ENCODE measurements around the gene GTF2H3. TPM values are rescaled to one million over a fixed set of nuclear protein-coding genes. Genes with fewer than 3 reads are reported as not detected.
A peak's percentile ranks its signal among the peaks of the same experiment; 100 is the strongest.

Gene GTF2H3
- polyA plus RNA-seq, 4 donors: 30.4 to 38.1 (median 31.9) TPM

DNA sequence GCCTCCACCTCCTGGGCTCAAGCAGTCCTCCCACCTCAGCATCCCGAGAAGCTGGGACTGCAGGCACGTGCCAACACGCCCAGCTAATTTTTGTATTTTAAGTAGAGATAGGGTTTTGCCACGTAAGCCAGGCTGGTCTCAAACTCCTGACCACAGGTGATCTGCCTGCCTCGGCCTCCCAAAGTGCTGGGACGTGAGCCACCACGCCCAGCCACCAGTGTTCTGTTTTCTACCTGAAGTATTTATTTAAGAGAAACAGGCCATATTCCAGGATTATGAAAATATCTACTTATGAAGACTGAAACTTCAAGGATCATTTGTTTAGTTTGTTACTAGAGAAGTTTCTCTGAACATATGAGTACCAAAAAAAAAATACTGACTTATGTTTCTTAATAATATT is 10.3 kb downstream of the GTF2H3 start:
- no peak for DNase-seq (ENCODE audit: low read depth in 4 of 4, low spot score in 2 of 4)

DNA sequence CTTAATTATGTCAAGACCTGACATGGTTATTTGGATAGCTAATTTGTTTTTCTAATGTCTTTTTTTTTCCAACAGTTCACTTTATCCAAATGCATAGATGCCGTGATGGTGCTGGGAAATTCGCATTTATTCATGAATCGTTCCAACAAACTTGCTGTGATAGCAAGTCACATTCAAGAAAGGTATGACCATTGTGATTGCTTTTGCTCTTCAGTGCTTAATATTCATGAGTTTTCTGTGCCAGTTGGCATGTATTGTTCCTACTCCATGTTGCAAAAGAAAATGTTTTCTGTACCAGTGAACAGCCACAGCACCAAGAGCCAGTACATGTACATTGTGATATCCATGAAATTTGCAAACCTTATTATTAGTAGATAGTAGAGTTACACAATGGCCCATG is 11.8 kb downstream of the GTF2H3 start:
- no peak for DNase-seq (ENCODE audit: low read depth in 4 of 4, low spot score in 2 of 4)

DNA sequence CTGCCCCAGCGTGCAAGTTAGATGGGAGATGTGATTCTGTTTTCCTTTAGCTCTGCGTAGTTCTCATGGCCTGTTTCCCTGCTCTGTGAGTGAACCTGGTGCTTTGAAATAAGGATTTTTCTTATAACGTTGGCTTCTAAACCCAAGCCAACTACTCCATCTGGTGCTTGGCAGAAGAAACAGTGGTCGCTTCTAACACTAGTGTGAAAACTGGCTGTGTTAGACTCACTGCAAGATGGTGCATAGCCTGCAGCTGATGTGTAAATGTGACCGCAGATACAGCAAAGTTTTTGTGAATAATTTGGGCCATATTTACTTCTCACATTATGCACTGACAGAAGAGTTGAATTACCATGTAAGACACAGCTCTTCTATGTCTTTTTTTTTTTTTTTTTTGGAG is 12.2 kb downstream of the GTF2H3 start:
- DNase-seq (ENCODE audit: low read depth in 4 of 4, low spot score in 2 of 4): no peak

DNA sequence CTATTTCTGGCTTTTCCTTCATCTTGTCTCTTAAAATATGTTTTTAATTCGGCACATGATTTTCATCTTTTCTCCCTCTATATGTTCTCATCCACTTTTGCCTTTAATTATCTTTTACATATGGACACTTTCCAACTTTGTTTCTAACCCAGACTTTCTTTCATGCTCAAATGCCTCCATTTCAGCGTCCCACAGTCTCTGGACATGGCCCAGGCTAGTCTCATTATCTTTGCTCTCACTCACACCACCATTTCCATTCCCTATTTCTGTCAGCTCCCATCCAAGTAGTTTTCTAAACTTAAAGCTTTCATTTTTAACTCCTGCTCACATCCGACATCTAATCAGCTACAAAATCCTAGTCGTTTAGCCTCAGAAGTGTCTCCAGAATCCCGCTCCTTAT is 14.8 kb downstream of the GTF2H3 start:
- DNase-seq (ENCODE audit: low read depth in 4 of 4, low spot score in 2 of 4): no peak

DNA sequence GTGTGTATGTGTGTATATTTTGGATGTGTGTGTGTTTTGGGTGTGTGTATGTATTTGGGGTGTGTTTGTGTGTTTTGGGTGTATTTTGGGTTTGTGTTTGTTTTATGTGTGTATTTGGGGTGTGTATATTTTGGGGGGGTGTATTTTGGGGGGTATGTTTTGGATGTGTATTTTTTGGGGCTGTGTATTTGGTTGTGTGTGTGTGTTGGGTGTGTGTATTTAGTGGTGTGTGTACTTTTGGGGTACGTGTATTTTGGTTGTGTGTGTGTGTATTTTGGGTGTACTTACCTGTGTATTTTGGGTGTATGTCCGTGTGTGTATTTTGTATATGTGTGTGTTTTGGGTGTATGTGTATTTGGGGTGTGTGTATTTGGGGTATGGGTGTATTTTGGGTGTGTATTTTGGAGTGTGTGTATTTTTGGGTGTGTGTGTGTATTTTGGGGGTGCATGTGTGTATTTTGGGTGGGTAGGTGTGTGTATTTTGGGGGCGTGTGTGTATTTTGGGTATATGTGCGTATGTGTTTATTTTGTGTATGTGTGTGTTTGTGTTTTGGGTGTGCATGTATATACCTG is 20.6 kb downstream of the GTF2H3 start:
- no peak for DNase-seq (ENCODE audit: low read depth in 4 of 4, low spot score in 2 of 4)

DNA sequence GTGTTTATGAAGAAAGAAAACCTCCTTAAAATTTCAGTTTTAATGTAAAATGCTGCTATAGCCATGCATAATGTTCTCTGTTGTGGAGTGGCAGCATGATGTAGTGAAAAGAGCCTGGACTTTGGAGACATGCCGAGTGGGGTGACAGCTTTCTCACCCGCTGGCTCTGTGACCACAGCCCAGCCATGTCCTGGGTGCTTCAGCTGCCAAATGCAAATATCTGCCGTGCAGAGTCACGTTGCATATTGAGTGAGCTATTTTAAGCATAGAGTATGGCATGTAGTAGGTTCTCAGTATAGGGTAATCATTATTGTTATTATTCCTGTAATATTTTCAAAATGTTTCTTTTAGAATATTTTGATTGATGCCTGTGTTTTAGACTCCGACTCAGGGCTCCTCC is 21.8 kb downstream of the GTF2H3 start:
- no peak for DNase-seq (ENCODE audit: low read depth in 4 of 4, low spot score in 2 of 4)

DNA sequence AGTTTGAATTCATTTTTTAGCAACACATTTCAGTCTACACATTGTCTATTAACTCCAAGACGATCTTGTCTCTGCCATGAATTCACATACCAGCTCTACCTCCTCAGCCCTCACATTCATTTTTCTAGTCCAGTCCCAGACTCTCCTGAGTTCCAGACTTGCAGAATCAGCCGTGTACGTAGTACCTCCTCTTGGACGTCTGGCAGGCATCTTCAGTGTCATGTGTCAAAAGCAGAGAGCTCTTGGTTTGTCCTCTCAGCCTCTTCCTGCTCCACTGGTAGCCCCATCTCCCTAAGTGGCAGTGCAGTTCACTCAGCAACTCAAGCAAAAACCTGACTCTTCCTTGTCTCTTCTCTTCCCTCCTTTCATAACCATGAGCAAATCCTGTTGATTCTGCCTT is 22.8 kb downstream of the GTF2H3 start:
- no peak for DNase-seq (ENCODE audit: low read depth in 4 of 4, low spot score in 2 of 4)

DNA sequence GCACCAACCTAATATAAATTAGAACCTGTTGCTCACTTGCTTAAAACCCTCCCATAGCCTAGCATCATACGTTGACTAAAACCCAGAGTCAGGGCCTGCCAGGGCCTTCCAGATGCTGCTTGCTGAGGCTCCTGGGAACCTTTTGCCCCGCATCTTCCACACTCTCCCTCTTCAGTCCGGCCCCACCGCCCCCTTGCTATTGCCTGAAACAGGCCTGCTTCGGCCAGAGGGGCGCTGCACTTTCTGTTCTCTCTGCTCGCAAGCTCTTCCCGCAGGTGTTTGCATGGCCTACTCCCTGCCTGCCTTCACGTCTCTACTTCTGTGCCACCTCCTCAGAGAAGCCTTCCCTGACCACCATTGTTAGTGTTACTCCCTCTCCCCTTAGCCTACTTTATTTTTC is 23.6 kb downstream of the GTF2H3 start:
- no peak for DNase-seq (ENCODE audit: low read depth in 4 of 4, low spot score in 2 of 4)

DNA sequence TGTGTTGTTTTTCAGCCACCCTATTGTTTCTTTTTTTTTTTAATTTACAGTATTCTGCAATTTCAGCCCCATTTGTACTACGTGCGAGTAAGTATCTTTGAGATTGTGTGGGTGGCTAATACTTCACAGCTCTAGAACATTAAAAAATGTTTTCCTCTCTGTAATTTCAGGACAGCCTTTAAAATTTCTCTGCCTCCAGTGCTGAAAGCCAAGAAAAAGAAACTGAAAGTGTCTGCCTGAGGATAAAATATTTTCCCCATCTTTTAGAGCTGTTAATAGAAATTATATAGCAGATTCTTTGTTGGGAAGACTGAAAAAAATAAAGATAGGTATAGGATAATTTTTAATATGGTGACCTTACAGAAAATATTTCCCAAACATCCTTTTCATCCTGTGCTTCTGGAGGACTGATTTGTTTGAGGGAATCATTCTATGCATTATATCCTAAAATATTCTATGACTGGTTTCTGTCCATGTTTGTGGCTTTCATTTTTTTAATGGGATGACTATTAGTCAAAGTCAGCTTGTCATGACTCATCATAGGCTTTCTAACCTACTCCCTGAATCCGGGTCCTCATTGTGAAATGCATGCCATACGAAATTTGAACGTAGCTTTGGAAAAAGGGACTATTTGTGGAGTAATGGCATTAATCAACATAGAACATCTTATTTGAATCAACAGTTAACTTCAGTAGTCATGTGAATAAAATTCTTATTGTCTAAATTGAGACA is 26.5 kb downstream of the GTF2H3 start:
- no peak for DNase-seq (ENCODE audit: low read depth in 4 of 4, low spot score in 2 of 4)

DNA sequence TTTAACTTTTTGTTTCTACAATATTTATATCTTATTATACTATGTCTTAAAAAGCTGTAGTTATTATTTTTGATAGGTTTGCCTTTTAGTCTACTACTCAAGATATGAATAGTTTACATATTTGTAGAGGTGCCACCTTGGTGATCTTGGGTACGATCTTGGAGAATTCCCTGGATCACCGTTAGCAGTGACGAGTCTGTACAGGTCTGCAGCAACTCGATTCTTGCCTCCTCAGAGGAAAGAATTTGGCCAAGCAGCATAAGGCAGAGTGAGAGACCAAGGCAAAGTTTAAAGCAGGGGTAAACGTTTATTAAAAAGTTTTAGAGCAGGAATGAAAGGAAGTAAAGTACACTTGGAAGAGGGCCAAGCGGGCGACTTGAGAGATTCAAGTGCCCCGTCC is 34.1 kb downstream of the GTF2H3 start:
- DNase-seq (ENCODE audit: low read depth in 4 of 4, low spot score in 2 of 4): no peak

DNA sequence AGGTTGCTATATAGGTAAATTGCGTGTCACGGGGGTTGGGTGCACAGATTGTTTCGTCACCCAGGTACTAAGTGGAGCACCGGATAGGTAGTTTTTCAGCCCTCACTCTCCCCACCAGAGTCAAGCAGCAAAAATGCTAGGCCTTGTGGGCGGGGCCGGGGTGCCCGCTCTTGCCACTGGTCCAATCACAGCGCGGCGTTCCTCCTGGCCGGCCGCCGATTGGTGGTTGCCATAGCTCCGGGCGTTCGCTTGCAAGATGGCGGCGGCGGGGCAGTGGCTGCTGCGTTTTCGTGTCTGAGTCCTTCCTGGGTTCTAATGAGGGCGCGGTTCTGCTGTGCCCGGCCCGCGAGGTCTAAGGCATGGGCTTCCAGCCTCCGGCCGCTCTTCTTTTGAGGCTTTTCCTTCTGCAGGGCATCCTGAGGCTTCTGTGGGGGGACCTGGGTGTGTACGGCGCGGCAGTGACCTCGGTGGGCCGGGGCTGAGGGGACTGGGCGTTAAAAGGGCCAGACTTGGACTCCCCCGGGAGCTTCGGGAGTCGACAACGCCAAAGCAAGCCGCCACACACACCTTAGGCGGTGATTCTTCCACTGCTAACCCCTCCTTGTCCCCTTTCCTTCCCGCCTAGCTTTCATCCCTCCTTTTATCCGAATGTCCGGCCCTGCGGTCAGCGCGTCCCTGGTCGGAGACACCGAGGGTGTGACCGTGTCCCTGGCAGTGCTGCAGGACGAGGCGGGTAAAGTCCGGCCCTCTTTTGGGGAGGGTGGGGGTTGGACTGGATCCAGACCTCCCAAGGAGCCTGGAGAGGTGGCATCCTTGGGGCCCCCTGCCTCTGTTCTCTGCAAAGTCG is 37.5 kb downstream of the GTF2H3 start, which contains the start of gene TCTN2:
Gene TCTN2 (plus strand): TSS at position 232 of the 847 bp plus-strand sequence. CDS start 128 bp downstream, at position 360.
- DNase-seq (ENCODE audit: low read depth in 4 of 4, low spot score in 2 of 4): peak; percentile 45 to 82 (median 70)

DNA sequence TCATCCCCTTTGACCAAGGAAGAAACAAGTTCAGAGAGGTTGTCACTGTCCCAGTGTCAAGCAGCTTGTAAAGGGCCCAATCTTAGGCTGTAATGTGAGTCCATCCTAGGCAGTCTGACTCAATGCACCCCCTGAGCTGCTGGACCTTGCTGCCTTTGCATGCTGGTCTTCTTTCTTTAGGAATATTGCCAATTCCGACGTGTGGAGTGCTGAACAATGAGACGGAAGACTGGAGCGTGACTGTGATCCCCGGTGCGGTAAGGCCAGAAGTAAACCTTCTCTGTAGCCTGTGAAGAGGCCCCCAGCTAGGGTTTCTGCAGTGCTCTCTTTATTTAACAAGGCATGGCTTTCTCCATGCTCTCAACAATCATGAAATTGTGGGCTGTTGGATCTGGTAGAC is 38.2 kb downstream of the GTF2H3 start:
- no peak for DNase-seq (ENCODE audit: low read depth in 4 of 4, low spot score in 2 of 4)

DNA sequence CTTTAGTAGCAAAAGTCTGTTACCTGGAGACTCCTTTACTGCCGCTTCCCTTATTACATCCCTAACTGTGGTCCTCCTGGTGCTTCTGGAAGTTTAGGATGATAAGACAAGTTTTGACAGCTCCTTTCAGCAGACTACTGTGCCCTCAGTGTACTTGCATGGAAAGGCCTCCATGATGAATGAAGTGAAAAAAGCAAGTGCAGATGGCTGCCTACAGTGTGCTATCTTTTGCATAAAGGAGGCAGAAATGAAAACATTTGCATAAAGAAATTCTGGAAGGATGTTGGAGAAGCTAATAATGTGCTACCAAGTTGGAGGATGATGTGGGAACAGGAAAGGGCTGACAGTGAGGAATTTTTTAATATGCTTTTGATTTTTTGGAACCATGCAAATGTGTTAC is 41.8 kb downstream of the GTF2H3 start:
- DNase-seq (ENCODE audit: low read depth in 4 of 4, low spot score in 2 of 4): no peak

DNA sequence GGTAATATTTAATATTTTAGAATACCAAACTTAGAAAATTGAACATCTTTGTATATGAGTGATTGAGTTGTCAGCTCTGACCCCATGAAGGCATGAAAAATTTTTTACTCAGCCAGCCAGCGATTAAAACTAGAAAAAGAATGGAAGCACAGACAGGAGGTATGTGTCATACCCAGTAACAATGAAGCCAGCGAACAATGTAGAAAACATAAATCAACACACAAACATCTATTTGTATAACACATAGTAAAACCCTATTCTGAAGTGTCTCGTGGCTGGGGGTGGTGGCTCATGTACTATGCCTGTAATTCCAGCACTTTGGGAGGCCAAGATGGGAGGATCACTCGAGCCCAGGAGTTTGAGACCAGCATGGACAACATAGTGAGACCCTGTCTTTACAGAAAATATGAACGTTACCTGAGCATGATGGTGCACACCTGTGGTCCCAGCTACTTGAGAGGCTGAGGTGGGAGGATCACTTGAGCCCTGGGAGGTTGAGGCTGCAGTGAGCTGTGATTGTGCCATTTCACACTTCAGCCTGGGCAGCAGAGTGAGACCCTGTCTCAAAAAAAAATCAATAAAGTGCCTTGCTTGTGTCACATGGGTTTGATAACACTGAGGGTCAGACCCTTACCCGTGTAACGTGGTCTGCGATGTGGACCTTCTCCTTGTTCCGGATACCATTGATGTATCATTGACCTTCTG is 43.1 kb downstream of the GTF2H3 start:
- DNase-seq (ENCODE audit: low read depth in 4 of 4, low spot score in 2 of 4): no peak

DNA sequence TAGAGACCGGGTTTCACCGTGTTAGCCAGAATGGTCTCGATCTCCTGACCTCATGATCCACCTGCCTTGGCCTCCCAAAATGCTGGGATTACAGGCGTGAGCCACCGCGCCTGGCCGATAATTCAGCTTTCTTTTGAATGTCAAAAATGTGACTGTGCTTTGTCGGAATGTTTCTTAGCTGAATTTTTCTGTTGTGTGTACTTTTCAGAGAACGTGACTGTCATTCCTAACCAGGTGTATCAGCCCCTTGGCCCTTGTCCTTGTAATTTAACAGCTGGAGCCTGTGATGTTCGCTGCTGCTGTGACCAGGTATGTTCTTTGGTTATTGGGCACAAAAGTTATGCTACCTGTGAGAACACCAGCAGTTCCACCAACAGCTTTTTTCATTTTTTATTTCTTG is 45.4 kb downstream of the GTF2H3 start:
- no peak for DNase-seq (ENCODE audit: low read depth in 4 of 4, low spot score in 2 of 4)

DNA sequence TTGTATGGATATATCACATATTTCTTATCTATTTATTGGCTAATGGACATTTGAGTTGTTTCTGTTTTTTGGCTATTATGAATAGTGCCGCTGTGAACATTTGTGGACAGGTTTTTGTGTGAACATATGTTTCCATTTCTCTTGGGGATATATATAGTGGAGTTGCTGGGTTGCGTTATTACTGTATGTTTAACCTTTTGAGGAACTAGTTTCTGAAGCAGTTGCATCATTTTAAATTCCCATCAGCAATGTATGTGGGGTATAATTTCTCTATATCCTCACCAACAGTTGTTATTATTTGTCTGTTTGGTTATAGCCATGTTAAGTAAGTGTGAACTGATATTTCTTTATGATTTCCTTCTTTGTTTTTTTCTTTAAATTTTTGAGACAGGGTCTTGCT is 48.0 kb downstream of the GTF2H3 start:
- no peak for DNase-seq (ENCODE audit: low read depth in 4 of 4, low spot score in 2 of 4)

DNA sequence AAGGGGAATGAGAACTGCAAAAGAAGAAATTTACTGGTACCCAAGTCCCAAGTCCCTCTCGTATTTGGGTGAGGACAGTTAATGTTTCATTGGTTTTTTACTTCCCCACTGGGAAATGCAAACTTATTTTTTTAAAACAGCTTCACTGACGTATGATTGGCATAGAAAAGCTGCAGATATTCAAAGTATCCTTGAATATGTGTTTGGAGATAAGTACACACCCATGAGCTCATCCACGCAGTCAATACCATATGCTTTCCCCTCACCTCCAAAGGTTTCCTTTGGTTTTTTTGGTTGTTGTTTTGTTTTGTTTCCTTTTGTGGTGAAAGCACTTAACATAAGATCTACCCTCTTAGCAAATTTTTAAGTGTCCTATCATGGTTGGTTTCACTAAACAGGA is 50.3 kb downstream of the GTF2H3 start:
- no peak for DNase-seq (ENCODE audit: low read depth in 4 of 4, low spot score in 2 of 4)

DNA sequence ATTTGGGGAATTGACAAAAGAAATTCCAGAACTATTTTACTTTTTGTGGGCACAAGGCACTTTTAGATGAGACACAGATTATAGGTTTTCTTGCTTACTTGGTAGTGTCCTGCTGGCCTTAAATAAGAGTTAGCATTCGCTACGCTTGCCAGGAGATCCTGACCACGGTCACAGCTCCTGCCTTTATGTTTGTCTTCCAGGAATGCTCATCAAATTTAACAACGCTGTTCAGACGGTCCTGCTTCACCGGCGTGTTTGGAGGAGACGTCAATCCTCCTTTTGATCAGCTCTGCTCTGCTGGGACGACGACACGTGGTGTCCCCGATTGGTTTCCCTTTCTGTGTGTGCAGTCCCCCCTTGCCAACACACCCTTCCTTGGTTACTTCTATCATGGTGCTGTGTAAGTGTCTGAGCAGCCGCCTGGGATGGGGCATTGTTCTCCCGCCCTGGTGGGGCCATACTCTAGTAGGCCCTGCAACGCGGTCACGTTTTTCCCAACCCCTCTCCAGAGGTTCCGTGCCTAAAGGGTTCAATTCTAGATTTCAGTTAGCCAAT is 53.1 kb downstream of the GTF2H3 start:
- DNase-seq (ENCODE audit: low read depth in 4 of 4, low spot score in 2 of 4): no peak

DNA sequence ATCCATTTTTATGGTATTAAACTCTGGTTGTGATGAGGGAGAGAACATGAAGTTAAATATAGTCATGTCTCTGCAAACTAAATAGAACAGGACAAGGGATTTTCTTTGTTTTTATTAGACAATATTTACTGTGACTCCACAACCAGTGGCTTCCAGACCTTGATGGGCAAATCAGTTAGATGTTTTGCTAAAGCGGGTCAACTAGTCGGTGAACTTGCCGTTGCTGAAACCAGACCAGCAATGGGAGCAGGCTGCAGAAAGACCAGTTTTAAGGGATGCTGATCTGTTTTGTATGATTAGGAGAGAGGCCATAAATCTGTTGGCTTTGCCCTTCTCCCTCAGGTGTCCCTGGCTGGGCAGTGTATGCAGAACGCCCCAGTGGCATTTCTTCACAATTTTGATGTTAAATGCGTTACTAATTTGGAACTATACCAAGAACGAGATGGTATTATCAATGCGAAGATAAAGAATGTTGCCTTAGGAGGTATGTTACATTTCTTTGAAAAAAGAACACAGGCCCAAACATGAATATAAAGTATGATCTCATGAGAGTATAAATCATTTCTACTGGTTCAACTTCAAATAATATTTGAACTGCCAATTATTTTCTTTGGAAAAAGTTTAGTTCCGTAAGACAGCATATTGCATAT is 56.7 kb downstream of the GTF2H3 start:
- no peak for DNase-seq (ENCODE audit: low read depth in 4 of 4, low spot score in 2 of 4)

DNA sequence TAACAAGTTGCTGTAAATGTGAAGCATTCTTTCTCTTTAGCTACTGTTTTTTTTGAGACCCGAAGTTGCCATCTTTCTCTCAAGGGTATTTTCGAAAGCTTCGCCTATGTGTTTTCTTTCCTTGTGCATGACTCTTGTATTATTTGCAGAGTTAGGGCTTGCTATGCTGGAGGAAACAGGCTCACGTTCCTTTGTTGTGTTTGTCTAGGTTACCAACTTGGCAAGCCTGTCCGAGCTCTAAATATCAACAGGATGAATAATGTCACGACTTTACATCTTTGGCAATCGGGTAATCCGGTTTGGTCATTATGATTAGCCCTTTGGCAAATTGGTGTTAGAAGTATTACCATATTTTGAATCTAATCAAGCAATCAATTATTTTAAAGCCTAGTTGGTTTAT is 62.6 kb downstream of the GTF2H3 start:
- DNase-seq (ENCODE audit: low read depth in 4 of 4, low spot score in 2 of 4): no peak
